Stimulated activated CD4-positive, alpha-beta T cell treated with anti-CD3 and anti-CD28 coated beads, Interleukin-15, amount 100 ng/mL, for 24 hours (primary cell): ENCODE results near the gene HOXD3.

Source experiments
- DNase-seq: peaks from one replicate; pipeline ENCODE4 v3.0.0-alpha.2; 2020

Gene HOXD3

DNA sequence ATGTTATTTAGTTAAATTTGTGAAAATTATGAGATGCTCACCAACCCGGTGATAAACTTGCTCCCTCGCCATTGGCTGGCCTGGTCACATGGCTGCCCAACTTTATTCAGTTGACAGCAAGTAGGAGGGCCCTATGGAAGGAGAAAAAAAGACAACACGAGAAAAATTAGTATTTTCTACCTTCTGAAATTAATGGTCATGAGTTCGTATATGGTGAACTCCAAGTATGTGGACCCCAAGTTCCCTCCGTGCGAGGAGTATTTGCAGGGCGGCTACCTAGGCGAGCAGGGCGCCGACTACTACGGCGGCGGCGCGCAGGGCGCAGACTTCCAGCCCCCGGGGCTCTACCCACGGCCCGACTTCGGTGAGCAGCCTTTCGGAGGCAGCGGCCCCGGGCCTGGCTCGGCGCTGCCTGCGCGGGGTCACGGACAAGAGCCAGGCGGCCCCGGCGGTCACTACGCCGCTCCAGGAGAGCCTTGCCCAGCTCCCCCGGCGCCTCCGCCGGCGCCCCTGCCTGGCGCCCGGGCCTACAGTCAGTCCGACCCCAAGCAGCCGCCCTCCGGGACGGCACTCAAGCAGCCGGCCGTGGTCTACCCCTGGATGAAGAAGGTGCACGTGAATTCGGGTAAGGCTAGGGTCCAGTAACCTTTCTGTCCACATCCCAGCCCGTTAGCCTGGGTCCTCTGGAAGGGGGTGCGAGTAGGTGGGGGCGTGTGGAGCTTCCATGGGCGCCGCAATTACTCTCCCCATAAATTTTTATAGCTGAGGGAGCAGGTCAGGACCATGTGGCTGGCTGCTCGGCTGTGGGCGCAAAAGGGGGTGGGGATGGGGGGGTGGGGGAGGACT is 5.4 kb upstream of the HOXD3 start, which contains the start of gene HOXD4:
Gene HOXD4, plus strand, starts transcription at position 109 of the 846 bp plus-strand sequence. Its CDS starts 84 bp downstream, at position 193.
- DNase-seq: no peak

DNA sequence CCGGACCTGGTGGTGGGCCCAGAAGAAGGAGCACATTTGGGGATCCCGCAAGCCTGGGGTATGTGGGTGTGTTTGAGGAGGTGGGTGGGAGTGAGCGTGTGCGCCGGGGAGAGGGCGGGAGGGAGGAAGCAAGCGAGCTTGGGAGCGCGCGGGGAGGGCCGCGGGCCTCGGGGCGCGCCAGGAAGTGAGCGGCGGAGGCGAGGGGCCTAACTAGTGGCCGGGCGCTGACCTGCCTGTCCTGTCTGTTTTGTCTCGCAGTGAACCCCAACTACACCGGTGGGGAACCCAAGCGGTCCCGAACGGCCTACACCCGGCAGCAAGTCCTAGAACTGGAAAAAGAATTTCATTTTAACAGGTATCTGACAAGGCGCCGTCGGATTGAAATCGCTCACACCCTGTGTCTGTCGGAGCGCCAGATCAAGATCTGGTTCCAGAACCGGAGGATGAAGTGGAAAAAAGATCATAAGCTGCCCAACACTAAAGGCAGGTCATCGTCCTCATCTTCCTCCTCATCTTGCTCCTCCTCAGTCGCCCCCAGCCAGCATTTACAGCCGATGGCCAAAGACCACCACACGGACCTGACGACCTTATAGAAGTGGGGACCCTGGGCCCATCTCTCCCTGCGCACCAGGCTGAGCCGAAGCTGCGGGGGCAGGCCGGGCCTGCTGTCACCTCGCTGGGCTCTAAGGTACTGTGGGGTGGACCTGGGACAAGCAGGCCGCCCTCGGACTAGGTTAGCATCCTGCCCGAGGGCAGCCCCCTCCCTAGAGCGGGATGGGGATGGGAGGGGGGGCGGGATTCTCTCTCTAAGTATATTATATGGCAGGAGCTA is 4.5 kb upstream of the HOXD3 start:
- DNase-seq: no peak

DNA sequence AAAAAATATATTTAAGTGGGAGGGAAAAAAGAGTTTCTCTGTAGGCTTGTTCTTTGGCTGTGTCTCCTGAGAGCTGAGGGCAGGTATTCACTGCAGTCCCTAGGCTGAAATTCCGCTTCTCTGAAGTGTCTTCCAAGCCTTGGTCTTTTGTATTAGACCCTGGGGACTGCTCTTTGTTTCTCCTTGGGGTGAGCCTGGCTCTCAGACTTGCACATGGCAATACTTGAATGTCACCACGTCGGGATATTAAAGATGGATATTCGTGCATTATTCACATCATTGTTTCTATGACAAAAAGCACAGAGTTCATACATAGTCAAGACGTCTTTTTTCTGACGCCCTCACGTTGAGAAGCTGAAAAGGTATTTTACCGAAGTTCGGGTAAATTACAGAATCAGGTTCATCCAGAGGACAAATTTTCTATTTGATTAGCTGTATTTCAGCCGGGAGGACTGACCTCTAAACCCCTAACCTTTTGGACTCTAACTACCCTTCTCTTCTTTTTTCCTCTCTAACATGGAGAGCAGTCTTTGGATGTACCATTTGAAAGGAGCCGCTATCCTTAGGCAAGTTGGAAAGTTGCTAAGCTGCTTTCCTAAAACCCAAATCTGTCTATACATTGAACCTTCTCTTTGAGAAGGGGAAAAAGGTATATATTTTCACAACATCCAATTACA is 2.4 kb upstream of the HOXD3 start:
- DNase-seq: no peak

DNA sequence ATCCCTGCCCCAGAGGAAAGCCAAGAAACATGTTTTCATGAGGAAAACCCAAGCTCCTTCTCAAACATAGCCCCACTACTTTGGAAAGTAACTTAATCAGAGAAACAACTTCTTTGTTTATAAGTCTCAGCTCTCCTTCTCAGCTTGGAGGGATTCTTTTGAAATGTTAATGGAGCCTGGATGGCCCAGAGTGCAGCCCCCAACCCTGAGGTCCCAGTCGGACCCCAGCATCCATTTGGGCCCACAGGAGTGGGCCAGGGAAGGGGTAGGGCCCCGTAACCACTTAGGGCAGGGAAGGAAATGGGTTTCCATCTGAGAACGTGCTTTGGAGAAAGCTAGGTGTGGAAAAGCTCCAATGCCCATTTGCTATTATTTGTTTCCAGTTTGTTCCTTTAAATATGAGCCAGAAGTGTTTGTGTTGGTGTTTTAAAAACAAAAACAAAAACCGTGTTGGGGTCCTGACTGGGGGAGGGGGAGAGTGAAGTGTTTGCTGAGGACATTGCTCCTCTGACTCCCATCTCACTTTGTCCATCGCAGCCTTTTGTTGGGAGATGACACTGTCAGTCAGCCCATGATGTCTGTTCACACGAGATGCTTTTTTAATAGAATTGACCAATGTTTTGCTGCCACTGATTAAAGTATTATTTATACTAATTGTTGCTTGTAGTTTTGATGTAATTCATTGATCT is 1.6 kb upstream of the HOXD3 start:
- no peak for DNase-seq

DNA sequence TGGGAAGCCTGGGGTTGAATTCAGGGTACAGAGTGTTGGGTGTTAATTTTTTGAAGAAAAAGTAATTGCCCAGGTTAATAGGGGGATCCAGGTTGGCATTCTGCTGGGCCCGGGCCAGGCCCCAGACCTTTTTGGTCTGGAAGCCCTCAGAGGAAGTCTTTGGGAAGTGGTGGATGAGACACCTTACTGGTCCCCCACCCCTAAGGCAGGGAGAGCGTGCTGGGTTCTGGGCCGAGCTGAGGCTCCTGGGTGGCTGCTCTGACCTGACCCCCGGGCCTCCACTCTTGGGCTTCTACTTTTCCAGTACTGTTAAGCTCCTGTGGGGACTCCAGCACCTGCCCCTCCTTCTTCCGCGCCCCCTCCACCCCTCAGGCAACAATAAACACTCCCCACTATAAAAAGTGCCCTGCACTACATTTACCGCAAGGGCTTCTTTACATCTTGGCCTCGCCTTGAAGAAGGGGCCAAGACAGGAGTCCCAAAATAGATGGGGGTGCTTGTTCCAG is 753 bp upstream of the HOXD3 start:
- no peak for DNase-seq

DNA sequence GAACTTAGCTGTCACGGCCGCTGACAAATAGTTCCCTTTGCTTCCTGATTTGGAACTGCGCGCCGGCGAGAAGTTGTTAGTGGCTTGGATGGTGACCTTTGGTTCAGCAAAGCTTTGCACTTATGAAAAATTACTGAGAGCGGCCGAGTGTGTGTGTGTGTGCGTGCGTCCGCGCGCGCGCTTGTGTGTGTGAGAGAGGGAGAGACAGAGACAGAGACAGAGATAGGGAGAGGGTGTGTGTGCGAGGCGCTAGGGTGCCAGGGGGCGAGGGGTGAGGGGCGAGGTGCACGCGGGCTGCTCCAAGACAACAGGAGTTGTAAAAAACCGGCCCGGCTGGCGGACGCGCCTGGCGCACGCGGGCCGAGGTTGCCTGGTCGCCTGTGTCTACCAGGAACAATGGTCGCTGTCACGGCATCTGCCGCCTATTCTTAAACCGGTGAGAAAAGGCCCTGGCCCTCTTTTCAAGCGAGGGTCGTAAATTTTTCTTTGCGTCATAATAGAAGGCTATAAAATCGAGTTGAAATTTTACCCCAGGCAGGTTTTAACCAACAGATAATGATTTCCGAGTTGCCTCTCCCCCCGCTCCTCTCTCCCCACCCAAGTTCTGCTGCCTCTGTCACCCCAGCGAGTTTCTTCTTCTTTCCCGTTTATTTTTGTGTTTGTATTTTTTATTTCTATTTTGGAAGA is 535 bp downstream of the HOXD3 start:
- DNase-seq: no peak

DNA sequence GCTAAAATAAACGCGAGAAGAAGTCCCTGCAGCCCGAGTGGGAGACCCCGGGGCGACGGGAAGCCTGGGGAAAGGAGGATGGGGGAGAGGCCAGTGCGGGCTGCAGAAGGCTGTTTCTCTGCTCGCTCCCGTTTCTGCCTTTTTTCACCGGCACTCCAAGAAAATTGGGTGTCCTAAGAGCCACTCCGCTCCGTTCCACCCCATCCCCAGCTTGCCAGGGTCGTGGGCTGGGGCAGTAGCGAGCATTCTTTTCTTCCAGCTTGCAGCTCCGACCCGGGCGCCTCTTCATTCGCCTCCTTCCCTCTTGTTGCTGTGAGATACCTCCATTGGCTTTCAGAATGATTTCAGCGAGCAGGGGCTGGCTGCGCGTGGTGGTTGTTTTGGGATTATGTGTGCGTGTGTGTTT is 1.1 kb downstream of the HOXD3 start:
- DNase-seq: no peak

DNA sequence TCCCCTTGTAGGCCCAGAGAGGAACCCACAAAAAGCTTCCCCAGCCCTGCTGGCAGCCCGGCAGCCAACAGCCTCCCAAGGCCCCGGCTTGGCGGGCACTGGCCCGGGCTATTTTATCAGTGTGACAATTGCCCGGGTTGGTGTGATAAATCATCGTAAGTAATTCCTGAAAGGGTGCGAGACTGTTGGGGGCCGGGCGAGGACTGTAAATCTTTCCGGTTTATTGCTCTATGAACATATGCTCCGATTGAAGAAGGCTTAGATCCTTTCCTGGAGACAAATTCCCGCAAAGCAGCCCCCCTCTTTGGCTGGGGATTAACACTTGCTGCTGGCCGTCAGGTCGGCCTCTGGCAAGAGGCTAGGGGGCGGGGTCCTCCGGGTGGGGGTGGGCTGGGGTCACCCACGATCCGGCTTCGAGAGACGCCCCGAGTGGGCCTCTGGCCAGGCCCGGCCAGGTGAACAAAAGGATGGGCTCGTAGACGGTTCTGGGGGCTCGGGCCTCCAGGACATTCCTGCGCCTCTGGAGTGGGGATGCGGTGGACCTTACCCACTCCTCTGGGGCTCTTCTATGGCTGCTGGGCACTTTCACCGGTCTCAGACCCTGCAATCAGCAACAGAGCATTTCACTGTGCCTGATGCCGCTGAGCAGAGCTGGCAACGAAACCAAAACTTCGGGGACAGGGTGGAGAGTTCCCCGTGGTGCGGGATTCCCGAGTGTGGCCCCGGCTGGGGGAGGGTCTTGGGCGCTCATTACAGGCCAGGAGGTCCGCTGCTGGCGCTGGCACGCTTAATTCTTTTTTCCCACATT is 2.0 kb downstream of the HOXD3 start:
- no peak for DNase-seq

DNA sequence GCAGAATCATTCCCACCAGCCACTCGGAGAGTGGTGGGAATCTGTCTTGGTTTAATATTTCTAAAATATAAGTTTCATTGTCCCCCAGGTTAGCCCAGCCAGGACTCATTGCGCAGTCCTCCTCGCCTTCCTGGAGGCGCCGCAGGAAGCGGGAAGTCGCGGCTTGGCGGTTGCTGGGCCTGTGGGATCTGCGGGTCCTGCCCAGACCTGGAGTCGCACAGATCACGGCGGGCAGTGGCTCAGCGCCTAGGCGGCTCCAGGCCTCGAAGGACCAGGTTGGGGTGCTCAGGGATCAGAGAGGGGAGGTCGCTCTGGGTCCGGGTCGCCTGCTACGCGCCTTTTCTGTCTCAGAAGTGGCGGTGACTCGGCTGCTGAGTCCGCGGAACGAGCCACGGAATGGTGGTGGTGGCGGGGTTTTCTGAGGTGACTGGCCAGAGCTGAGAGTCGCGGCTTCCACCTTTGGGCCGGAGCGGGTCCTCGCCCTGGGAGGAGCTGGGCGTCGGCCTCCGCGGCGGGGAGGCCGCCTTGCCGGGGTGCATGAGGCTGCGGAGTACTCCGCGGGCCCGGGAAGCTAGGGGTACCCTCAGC is 2.6 kb downstream of the HOXD3 start:
- DNase-seq: no peak

DNA sequence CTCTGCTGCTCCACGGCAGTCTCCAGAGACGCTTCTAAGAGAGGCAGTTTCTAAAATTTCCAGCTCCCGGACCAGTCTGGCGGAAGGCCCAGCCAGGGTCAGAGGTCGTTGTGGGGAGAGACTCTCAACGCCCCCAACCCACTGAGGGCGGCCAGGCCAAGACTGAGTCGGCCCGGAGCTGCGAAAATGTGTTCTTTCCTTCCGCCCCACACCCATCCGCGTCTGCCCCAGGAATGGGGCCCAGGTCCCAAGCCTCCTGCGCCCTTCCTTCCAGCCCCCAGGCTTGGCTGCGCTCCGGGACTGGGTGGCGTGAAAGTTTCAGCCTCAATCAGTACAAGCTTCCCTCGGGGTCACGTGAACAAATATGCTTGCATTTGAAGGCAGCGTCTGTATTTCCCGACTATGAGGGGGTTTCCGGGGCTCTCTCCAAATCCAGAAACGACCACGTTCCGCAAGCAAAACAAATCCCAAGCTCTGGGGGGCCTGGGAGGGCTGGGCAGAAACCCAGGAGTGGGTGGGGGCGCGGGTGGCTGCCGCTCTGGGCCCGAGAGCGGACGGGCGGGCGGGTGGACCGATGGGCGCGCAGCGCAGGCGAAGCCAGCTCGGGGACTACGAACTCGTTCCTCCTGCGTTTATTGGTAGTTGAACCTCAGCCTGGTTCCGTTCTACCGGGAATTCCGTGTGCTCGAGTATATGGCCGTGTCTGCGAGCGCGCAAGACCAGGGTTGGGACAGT is 3.3 kb downstream of the HOXD3 start:
- DNase-seq: no peak

DNA sequence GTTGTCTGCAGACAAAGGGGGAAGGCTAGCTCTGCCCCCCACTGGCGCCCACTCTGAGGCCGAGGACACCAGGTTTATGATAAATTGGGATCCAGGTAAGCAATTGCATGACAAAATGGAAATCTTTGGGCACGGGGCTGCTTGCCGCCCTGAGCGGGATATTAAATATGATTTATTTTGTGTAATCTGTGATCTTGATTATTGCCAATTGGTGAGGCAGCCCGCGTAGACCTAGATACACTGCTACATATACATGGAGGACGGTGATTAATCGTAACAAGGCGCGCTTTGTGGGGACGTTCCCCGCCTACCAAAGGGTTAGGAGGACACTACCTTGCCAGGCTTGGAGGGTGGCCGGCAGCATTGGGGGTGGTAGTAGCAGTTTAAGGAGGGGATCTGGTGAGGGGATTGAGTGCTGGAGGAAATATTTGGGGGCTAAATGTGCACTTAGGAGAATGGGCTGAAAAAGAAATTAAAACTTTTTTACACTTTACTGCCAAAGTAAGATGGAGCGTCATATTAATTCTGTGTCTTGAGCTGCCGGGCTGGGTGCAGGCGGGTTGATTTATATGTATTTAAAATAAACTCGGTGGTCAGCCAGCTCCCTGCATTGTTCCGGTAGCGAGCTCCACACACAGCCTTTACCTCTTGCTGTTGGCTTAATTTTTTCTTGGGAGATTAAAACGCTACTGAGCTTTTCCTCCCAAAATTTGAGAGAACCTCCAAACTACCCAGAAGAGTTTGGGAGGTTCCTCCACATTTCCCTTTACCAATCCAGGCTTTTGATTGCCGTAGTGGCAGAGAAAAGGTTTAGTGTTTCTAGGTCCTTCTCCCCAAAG is 4.1 kb downstream of the HOXD3 start:
- no peak for DNase-seq

DNA sequence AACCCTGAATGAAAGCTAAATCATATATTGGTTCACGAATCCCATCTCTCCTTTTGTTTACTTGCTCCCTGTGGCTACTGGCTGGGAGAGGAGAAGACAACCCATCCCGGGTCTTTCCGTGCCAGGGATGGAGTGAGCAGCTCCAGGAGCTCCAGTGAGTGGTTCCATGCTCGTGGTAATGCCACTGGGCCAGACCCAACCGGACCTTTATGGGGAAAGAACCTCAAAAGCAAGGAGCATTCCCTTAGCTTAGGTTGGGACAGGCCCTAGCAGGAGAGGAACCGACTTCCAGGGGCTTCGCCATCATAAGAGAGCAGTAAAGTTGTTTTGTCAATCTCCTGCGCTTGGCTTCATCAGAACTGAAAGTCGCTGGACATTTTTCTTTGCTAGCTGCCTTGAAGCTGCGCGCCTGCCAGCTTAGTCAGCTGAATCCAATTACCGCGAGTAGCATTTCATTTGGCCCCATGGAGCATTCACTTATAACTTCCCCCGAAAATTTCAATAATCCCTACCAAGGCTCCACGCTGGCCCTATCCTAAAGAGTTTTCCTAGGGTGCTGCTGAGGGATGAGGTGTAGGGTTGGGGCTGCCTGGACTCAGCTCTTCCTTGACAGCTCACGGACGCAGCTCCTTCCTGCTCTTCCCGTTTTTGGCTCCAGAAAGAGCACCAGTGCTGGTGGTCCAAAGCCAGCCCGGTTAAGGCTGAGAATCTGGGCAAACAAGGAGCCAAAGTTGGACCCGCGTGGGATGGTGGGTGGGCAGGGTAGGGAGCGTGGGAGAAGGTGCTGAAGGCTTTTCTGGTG is 4.9 kb downstream of the HOXD3 start:
- no peak for DNase-seq

DNA sequence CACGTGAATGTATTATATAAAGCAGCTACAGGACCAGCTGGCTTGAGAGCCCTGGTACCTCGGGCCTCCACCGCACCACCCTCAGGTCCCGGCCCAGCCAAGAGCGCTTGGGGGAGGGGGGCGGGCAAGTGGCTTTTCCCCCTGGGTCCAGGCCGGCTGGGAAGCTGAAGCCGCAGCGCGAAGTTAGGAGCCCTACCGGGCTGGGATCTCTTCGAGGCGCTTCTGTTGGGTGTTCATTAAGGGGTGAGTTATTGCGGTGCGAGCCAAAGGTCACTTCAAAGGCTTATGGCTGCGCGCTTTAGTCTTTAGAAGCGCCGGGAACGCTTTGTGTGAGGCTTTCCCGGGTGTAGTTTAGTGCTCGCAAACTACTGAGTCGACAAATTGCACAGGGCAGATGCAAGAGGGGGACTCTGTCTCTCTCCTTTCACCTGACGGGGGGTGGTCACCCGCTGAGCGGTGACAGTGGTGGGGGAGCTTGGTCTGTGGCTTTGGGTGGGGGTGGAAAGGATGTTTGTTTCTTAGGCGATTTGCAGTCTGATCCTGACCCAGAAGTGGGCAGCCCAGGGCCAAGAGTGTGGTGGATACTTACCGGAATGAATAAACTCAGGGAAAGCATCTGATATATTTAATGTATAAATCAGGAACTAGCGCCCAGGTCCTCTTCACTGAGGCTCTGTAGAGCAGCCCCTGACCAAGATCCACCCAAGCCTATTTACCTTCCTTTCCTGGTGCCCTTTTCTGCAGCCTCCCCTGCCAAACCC is 6.0 kb downstream of the HOXD3 start:
- no peak for DNase-seq

DNA sequence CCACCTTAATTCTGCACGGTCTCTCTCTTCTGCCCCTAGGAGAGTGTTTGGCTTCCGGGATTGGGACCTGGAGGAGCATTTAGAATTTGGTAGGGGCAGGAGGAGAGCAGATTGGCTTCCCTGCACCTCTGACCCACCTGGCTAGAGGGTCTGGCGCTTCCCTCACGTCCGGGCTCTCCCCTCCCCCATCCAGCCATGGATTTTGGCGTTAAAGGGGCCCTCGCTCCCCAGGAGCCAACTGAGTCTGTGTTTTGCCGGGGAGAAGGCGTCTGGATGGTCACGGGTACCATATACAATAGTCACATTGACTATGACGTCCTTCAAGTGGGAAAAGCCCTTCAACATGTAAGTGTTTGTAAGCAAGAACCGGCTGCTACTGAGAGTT is 6.6 kb downstream of the HOXD3 start:
- no peak for DNase-seq

DNA sequence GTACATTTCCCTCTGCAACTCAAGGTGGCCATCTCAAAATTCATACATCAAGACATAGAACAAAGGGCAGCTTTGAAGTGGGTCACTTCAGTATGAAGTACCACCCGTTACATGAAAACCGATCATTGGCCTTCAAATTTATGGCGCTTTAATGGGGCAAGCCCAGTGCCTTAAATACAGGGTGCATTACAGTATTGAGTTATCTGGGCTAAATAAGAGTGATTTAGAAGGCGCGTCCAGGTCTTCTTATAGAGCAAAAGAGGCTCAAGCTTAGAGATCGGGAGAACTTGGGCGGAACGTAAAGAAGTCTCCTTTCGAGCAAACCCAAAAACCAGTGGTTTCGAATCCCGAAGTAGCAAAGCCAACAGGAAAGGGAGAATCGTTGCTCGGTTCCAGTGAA is 7.1 kb downstream of the HOXD3 start:
- no peak for DNase-seq

DNA sequence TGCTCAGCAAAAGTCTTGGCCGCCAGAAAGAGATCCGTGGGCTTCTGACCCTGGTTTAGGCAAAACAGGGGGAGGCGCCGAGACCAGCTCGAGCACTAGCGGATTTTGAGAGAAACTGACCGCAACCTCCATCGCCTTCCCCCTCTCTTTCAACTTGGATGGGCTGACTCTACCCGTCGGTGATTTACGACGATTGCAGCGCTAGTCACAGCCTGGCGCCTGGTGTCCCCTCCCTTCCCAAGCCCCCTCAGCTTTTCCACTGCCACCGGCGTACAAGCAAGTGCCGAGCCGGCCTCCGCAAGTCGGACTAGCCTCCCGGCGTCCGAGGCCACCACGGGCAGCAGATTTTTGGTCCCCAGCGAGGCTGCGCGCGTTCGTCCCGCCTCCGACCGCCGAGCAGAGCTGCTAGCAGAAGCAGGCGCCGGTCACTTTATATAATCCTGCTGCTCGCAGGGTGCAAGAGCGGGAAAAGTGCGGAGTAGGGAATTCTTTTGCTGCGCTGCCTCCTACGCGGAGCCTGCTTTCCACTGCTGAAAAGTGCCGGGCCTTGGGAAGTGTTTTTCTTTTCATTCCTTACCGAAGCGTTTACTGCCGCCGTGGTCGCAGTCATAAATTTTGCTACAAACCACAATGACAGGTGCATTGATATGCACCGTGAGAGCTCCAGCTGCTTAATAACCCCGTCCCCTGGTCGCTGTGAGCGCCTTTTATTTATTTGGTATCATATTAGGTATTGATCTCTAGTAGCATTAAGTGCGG is 7.7 kb downstream of the HOXD3 start:
- DNase-seq: no peak
